MM.1S (cell line): ENCODE data around the gene ERV3-1.

Experiments used
- DNase-seq: peaks from one replicate; pipeline ENCODE4 v3.0.0-alpha.2; 2015
- H2AFZ ChIP-seq: fragments of 300-600 bp; sonication (generic); 2 replicates; pipeline ENCODE4 v1.6.0; 2016; ENCODE audit warnings: antibody characterized with exemption, low read length
- H3F3A ChIP-seq: fragments of 300-600 bp; sonication (generic); 2 replicates; pipeline ENCODE4 v1.6.1; 2016; ENCODE audit warnings: mild to moderate bottlenecking, antibody characterized with exemption, low read length, moderate library complexity, mixed read lengths; ENCODE audit not compliant: insufficient read depth
- H3K27ac ChIP-seq: fragments of 300-600 bp; sonication (generic); 2 replicates; pipeline ENCODE4 v1.5.1; 2016; ENCODE audit warnings: mild to moderate bottlenecking, low read length
- H3K27me3 ChIP-seq: fragments of 300-600 bp; sonication (generic); replicated peaks from 2 replicates; pipeline ENCODE4 v1.6.0; 2016; ENCODE audit warnings: low read length; ENCODE audit not compliant: insufficient read depth
- H3K36me3 ChIP-seq: fragments of 300-600 bp; sonication (generic); replicated peaks from 2 replicates; pipeline ENCODE4 v1.6.1; 2016; ENCODE audit warnings: mild to moderate bottlenecking, low read length, mixed read lengths; ENCODE audit not compliant: insufficient read depth
- H3K4me1 ChIP-seq: fragments of 300-600 bp; sonication (generic); 2 replicates; pipeline ENCODE4 v1.6.1; 2016; ENCODE audit warnings: low read length, mixed read lengths
- H3K4me2 ChIP-seq: fragments of 300-600 bp; sonication (generic); 2 replicates; pipeline ENCODE4 v1.6.0; 2016; ENCODE audit warnings: low read depth, low read length
- H3K4me3 ChIP-seq: fragments of 300-600 bp; sonication (generic); 2 replicates; pipeline ENCODE4 v1.5.1; 2016; ENCODE audit warnings: low read length, mixed read lengths
- H3K79me2 ChIP-seq: fragments of 300-600 bp; sonication (generic); 2 replicates; pipeline ENCODE4 v1.6.1; 2016; ENCODE audit warnings: mixed run types, low read length, mixed read lengths
- H3K9ac ChIP-seq: fragments of 300-600 bp; sonication (generic); 2 replicates; pipeline ENCODE4 v1.6.1; 2016; ENCODE audit warnings: low read length, mixed read lengths
- H3K9me2 ChIP-seq: fragments of 300-600 bp; sonication (generic); replicated peaks from 2 replicates; pipeline ENCODE4 v1.6.1; 2016; ENCODE audit warnings: mild to moderate bottlenecking, low read length, mixed read lengths; ENCODE audit not compliant: insufficient read depth
- H3K9me3 ChIP-seq: fragments of 300-600 bp; sonication (generic); replicated peaks from 2 replicates; pipeline ENCODE4 v1.6.1; 2016; ENCODE audit warnings: mild to moderate bottlenecking, low read length, mixed read lengths; ENCODE audit not compliant: insufficient read depth
- H4K20me1 ChIP-seq: fragments of 300-600 bp; sonication (generic); 2 replicates; pipeline ENCODE4 v1.6.1; 2016; ENCODE audit warnings: mild to moderate bottlenecking, low read length, moderate library complexity, mixed read lengths; ENCODE audit not compliant: insufficient read depth
- CTCF ChIP-seq: fragments of 300-600 bp; sonication (generic); IDR thresholded peaks from 2 replicates; pipeline ENCODE4 v1.5.1; 2016; ENCODE audit warnings: antibody characterized with exemption, low read length, mixed read lengths
- EZH2 ChIP-seq: fragments of 300-600 bp; sonication (generic); optimal IDR thresholded peaks from 2 replicates; pipeline ENCODE3; 2017; ENCODE audit warnings: low read depth, mild to moderate bottlenecking, antibody characterized with exemption, low read length, mixed read lengths
- EZH2phosphoT487 ChIP-seq: fragments of 300-600 bp; sonication (generic); IDR thresholded peaks from 2 replicates; pipeline ENCODE4 v1.6.1; 2018; ENCODE audit warnings: antibody characterized with exemption, low read length

ERV3-1 gene

GRCh38 chr7:64992971-64993370 lies 13.5 kb downstream of the ERV3-1 start:
- Histone ChIP-seq H3K36me3 (no peaks in the 10 kb centered on the region), H3K9me3 (no peaks in the 10 kb centered on the region; the same call in 1 of the 2 replicates)
- TF ChIP-seq EZH2phosphoT487 (no peak), CTCF (no peak)

GRCh38 chr7:64990936-64991335 lies 15.6 kb downstream of the ERV3-1 start, which contains the start of gene ZNF117:
ZNF117 (minus strand) TSS chr7:64991036.
- Histone ChIP-seq H3K36me3 (no peaks in the 10 kb centered on the region), H3K4me2 (no peak within 1 kb of the TSS), H3K4me1 (no peaks in the 10 kb centered on the region), H3K27me3 (no peaks in the 10 kb centered on the region), H3K79me2 (no peaks in the 10 kb centered on the region), H3K9me2 (no peaks in the 10 kb centered on the region), H4K20me1 (no peaks in the 10 kb centered on the region), H3K9ac (no peak within 1 kb of the TSS), H3K27ac (no peak within 1 kb of the TSS), H3K9me3 (no peaks in the 10 kb centered on the region; the same call in 1 of the 2 replicates), H2AFZ (no peak within 1 kb of the TSS), H3F3A (no peaks in the 10 kb centered on the region), H3K4me3 (no peak within 1 kb of the TSS)
- TF ChIP-seq EZH2: no peak
- no peak for TF ChIP-seq EZH2phosphoT487
- TF ChIP-seq CTCF: no peak
- no peak for DNase-seq

More at GRCh38 chr7:64992971-64993370, 13.5 kb downstream of the ERV3-1 start:
- Histone ChIP-seq H3K4me2 (no peak overlapping the region), H3K4me1 (no peaks in the 10 kb centered on the region), H3K9ac (no peak overlapping the region), H3K79me2 (no peaks in the 10 kb centered on the region), H3K27me3 (no peaks in the 10 kb centered on the region), H3K9me2 (no peaks in the 10 kb centered on the region), H2AFZ (no peak overlapping the region), H3F3A (no peaks in the 10 kb centered on the region), H3K27ac (no peak overlapping the region), H4K20me1 (no peaks in the 10 kb centered on the region), H3K4me3 (no peak overlapping the region)
- no peak for DNase-seq

GRCh38 chr7:64990216-64990615 lies 16.3 kb downstream of the ERV3-1 start:
- Histone ChIP-seq H3K9me2 (no peaks in the 10 kb centered on the region), H3K27me3 (no peaks in the 10 kb centered on the region), H2AFZ (no peak overlapping the region), H3K4me2 (no peak overlapping the region), H3K4me3 (no peak overlapping the region), H3F3A (no peaks in the 10 kb centered on the region), H3K9ac (no peak overlapping the region), H3K79me2 (no peaks in the 10 kb centered on the region), H3K9me3 (no peaks in the 10 kb centered on the region; the same call in 1 of the 2 replicates), H3K36me3 (no peaks in the 10 kb centered on the region; the same call in 1 of the 2 replicates), H3K4me1 (no peaks in the 10 kb centered on the region), H4K20me1 (no peaks in the 10 kb centered on the region), H3K27ac (no peak overlapping the region)
- TF ChIP-seq EZH2phosphoT487 (no peak), EZH2 (no peak), CTCF (no peak)
- DNase-seq: no peak
